D721Med (cell line): ENCODE results near the gene NRP2.

Source experiments
- DNase-seq: peaks from one replicate; pipeline ENCODE4 v3.0.0; 2011; ENCODE audit warnings: low spot score; ENCODE audit not compliant: insufficient read length
- FAIRE-seq: peaks from 2 replicates; lab custom pipeline; 2011; peaks lifted over from hg19 to GRCh38; lab: Jason Lieb, UNC
- TF ChIP-seq, protein P1 (sequence below): IDR thresholded peaks from 2 replicates; pipeline ENCODE4 v1.5.1; 2012; ENCODE audit warnings: mild to moderate bottlenecking, control low read depth; ENCODE audit not compliant: insufficient read depth; ENCODE audit errors: missing control alignments

The NRP2 gene

DNA sequence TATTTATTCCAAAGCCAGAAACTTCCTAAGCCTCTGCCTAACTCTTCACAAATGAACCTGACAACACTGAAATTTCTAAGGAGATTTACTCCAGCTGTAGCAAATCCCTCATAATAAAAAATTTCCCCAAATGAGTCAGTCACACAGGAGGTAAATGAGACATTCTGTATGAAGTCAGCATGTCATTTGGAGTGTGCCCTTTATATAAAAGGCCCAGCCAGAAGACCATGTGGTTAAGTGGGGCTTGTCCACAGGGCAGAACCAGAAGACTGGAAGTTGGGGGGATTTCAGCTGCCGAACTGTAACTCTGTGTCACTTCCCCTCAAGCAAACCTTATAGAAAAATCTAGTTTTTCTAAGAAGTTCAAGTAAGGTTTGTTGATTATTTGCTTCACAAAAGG is 30.2 kb downstream of the NRP2 start:
- TF ChIP-seq, protein P1, sequence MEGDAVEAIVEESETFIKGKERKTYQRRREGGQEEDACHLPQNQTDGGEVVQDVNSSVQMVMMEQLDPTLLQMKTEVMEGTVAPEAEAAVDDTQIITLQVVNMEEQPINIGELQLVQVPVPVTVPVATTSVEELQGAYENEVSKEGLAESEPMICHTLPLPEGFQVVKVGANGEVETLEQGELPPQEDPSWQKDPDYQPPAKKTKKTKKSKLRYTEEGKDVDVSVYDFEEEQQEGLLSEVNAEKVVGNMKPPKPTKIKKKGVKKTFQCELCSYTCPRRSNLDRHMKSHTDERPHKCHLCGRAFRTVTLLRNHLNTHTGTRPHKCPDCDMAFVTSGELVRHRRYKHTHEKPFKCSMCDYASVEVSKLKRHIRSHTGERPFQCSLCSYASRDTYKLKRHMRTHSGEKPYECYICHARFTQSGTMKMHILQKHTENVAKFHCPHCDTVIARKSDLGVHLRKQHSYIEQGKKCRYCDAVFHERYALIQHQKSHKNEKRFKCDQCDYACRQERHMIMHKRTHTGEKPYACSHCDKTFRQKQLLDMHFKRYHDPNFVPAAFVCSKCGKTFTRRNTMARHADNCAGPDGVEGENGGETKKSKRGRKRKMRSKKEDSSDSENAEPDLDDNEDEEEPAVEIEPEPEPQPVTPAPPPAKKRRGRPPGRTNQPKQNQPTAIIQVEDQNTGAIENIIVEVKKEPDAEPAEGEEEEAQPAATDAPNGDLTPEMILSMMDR = no peak
- no peak for FAIRE-seq
- no peak for DNase-seq

DNA sequence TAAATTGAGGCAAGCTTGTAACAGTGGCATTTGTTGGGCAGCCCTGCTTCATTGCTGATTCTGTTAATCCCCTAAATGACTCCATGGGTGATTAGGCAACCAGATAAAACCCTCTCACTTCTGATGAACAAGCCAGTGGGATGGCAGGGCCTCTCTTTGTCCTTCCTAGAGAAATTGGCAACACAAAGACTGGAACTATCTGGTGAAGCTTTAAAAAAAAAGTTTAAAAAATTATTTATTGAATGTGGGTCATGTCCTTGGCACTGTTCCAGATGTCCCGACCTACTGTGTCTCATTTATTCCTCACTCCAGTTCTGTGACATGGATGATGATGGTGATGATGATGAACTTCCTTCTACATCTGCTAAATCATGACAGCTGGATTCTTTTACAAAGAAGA is 30.8 kb downstream of the NRP2 start:
- no peak for FAIRE-seq
- TF ChIP-seq, protein P1 = no peak

GRCh38 chr2:205714058-205714776 is 31.9 kb downstream of the NRP2 start:
- TF ChIP-seq, protein P1 = no peak
- no peak for DNase-seq
- FAIRE-seq = no peak

More for the DNA sequence above, 30.8 kb downstream of the NRP2 start:
- DNase-seq = no peak

GRCh38 chr2:205714789-205715720 is 32.8 kb downstream of the NRP2 start:
- FAIRE-seq (no peak), DNase-seq (no peak)
- TF ChIP-seq, protein P1 = no peak

GRCh38 chr2:205715831-205716525 is 33.7 kb downstream of the NRP2 start:
- TF ChIP-seq, protein P1 = no peak

DNA sequence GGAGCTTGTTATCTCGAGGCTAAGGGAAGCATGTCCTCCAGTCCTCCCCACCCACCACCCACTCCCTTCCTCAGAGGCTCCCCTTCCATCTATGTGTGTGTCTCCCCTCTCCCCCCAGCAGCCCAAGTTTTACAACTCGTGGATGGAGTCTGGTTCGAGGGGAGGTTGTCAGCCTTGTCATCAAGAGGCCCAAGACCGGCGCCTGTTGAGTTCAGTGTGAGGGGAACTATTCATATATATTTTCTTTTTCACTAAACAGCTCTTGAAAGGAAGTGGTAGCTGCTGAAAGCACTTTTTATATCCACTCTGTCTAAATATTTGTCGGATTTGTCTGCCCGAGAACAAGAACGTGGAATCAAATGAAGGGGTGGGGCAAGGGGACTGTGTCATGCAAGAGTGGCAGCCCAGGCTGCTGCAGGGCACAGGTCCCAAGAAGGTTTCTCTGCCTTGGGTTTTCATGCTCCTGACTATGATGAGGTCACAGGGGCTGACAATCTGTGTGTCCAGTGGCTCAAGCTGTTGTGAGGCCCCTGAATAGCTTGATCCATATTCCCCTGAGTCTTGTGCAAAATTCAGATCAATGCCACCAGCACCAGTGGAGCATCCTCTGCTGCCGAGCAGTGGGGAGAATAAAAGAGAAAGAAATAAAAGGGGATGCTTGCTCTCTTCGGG is 35.0 kb downstream of the NRP2 start:
- DNase-seq = no peak
- TF ChIP-seq, protein P1 = no peak
- no peak for FAIRE-seq

More at GRCh38 chr2:205715831-205716525, 33.7 kb downstream of the NRP2 start:
- DNase-seq (no peak), FAIRE-seq (no peak)
